ENCODE measurements around the gene JSRP1. TPM values are rescaled to one million over a fixed set of nuclear protein-coding genes. Genes with fewer than 3 reads are reported as not detected.

Gene JSRP1
- total and polyA plus RNA-seq, 2 donors, result 0.90 to 1.3 TPM

- Histone ChIP-seq H3K36me3 (ENCODE audit: control insufficient read depth in 2 of 2, insufficient read depth in 2 of 2, low read length in 1 of 2) (peaks cover 60 to 74% of the 10 kb centered on the region in 2 donors), H3K9me3 (ENCODE audit: control insufficient read depth in 2 of 2, insufficient read depth in 1 of 2, low read length in 1 of 2) (no peaks in the 10 kb centered on the region), H3K4me1 (ENCODE audit: control insufficient read depth in 2 of 2, insufficient read depth in 2 of 2, low read length in 2 of 2) (peaks cover 8 to 17% of the 10 kb centered on the region in 2 donors), H3K27ac (ENCODE audit: low read depth in 1 of 2, low read length in 1 of 2) (no peak overlapping the region), H3K27me3 (ENCODE audit: control insufficient read depth in 2 of 2, insufficient read depth in 1 of 2, low read length in 1 of 2) (no peaks in the 10 kb centered on the region), H3K4me3 (ENCODE audit: low read length in 2 of 2) (no peak overlapping the region)
- 97% methylated on average over 21 of the region's 21 CpGs for WGBS
- no peak for DNase-seq (ENCODE audit: low read depth in 6 of 9, low spot score in 9 of 9)
Measured at GRCh38 chr19:2231621-2232221, 24.5 kb downstream of the JSRP1 start.

- no peak for DNase-seq (ENCODE audit: low read depth in 6 of 9, low spot score in 9 of 9)
- Histone ChIP-seq H3K36me3 (ENCODE audit: control insufficient read depth in 2 of 2, insufficient read depth in 2 of 2, low read length in 1 of 2) (peaks cover 65 to 82% of the 10 kb centered on the region in 2 donors), H3K27ac (ENCODE audit: low read depth in 1 of 2, low read length in 1 of 2) (no peak overlapping the region), H3K4me1 (ENCODE audit: control insufficient read depth in 2 of 2, insufficient read depth in 2 of 2, low read length in 2 of 2) (peaks cover 8 to 15% of the 10 kb centered on the region in 2 donors), H3K27me3 (ENCODE audit: control insufficient read depth in 2 of 2, insufficient read depth in 1 of 2, low read length in 1 of 2) (no peaks in the 10 kb centered on the region), H3K4me3 (ENCODE audit: low read length in 2 of 2) (no peak overlapping the region), H3K9me3 (ENCODE audit: control insufficient read depth in 2 of 2, insufficient read depth in 1 of 2, low read length in 1 of 2) (no peaks in the 10 kb centered on the region)
- WGBS, result 97% methylated on average over 12 of the region's 12 CpGs
Measured at GRCh38 chr19:2230807-2231533, 25.2 kb downstream of the JSRP1 start.

GRCh38 chr19:2230033-2230531 is 26.1 kb downstream of the JSRP1 start:
- peaks cover 74 to 91% of the 10 kb centered on the region in 2 donors for H3K36me3 ChIP-seq (ENCODE audit: control insufficient read depth in 2 of 2, insufficient read depth in 2 of 2, low read length in 1 of 2)
- H3K27me3 ChIP-seq (ENCODE audit: control insufficient read depth in 2 of 2, insufficient read depth in 1 of 2, low read length in 1 of 2), result no peaks in the 10 kb centered on the region
- H3K4me3 ChIP-seq (ENCODE audit: low read length in 2 of 2), result no peak overlapping the region
- WGBS, result 97% methylated on average over 43 of the region's 43 CpGs
- H3K27ac ChIP-seq (ENCODE audit: low read depth in 1 of 2, low read length in 1 of 2), result no peak overlapping the region
- no peak for DNase-seq (ENCODE audit: low read depth in 6 of 9, low spot score in 9 of 9)
- no peaks in the 10 kb centered on the region for H3K9me3 ChIP-seq (ENCODE audit: control insufficient read depth in 2 of 2, insufficient read depth in 1 of 2, low read length in 1 of 2)
- H3K4me1 ChIP-seq (ENCODE audit: control insufficient read depth in 2 of 2, insufficient read depth in 2 of 2, low read length in 2 of 2), result peaks cover 4 to 11% of the 10 kb centered on the region in 2 donors

DNA sequence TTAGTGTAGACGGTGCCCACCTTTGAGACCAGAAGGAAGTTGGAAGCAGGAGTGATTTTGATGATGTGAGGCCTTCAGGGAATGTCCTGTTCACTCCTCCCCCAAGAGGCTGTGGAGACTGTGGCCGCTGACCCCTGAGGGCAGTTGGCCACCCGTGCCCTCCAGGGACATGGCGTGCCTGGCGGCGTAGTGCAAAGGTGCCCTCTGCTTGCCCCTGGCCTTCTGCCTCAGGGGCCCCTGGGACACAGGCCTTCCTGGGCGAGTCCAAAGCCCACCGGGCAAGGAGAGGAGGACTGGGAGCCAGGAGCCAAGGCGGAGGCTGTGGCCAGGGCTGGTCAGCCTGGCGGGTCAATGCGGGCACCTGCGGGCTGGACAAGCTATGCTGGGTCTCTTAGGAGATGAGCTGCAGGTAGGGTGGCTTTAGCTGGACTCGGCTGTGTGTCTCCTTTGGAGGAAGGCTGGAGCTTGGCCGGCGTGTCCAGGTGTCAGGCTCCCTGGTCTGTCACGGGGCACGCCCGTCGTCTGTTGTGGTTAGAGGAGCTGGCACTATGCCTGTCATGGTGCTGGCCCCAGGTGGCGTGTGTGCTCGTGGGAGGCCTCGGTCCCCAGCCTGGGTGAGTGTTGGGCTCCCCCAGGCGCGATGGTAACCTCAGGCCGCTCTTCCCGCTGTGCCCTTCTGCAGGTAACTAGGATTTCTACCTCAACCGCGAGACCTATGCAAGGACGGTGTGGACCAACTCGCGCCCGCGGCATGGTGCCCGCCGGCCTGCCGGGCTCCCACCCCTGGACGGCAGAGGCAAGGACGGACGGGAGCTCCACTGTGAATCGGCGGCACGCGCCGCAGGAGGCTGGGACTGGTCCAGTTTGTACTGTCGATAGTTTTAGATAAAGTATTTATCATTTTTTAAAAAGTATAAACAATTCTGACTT is 26.8 kb downstream of the JSRP1 start:
- DNase-seq (ENCODE audit: low read depth in 6 of 9, low spot score in 9 of 9), result no peak
- H3K27me3 ChIP-seq (ENCODE audit: control insufficient read depth in 2 of 2, insufficient read depth in 1 of 2, low read length in 1 of 2), result no peaks in the 10 kb centered on the region
- no peak overlapping the region for H3K27ac ChIP-seq (ENCODE audit: low read depth in 1 of 2, low read length in 1 of 2)
- H3K36me3 ChIP-seq (ENCODE audit: control insufficient read depth in 2 of 2, insufficient read depth in 2 of 2, low read length in 1 of 2), result peaks cover 81 to 98% of the 10 kb centered on the region in 2 donors
- peaks cover 0 to 4% of the 10 kb centered on the region in 2 donors for H3K4me1 ChIP-seq (ENCODE audit: control insufficient read depth in 2 of 2, insufficient read depth in 2 of 2, low read length in 2 of 2)
- H3K9me3 ChIP-seq (ENCODE audit: control insufficient read depth in 2 of 2, insufficient read depth in 1 of 2, low read length in 1 of 2), result no peaks in the 10 kb centered on the region
- WGBS, result 96% methylated on average over 45 of the region's 45 CpGs
- H3K4me3 ChIP-seq (ENCODE audit: low read length in 2 of 2), result no peak overlapping the region

DNA sequence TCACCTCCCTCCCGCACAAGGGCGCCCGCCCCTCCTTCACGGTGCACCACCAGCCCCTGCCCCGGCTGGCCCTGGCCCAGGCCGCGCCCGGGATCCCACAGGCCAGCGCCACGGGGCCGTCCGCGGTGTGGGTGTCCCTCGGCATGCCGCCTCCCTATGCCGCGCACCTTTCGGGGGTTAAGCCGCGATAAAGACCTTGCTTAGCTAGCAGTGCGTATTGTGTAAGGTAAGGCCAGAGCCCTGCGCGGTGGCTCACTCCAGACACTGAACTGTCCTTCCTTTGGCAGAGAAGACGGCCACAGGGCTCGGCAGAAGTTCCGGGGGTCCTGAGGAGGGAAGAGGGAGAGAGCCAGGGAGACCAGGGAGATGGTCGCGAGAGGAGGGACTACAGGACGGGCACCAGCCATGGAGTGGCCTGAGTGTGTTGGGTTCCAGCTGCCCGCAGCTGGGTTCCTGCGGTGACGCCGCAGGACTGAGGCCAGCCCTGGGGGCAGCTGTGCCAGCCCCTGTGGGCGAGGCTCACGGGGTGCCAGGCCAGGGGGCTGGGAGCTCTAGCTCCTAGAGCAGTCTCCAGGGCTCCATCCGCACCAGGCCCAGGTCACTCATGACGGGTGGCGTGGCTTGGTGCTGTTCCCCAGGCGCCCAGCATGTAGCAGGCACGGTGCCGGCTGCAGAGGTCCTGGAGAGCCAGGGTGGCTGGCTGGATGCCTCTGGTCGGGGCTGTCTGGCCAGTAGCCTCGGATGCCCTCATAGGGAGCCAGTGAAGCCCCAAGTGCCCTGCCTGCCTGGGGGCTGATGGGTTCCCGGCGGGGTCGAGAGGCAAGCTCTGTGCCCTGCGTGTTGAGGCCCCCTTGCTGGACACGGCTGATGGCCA is 27.8 kb downstream of the JSRP1 start:
- Histone ChIP-seq H3K4me3 (ENCODE audit: low read length in 2 of 2) (no peak overlapping the region), H3K27ac (ENCODE audit: low read depth in 1 of 2, low read length in 1 of 2) (no peak overlapping the region), H3K4me1 (ENCODE audit: control insufficient read depth in 2 of 2, insufficient read depth in 2 of 2, low read length in 2 of 2) (no peaks in the 10 kb centered on the region)

DNA sequence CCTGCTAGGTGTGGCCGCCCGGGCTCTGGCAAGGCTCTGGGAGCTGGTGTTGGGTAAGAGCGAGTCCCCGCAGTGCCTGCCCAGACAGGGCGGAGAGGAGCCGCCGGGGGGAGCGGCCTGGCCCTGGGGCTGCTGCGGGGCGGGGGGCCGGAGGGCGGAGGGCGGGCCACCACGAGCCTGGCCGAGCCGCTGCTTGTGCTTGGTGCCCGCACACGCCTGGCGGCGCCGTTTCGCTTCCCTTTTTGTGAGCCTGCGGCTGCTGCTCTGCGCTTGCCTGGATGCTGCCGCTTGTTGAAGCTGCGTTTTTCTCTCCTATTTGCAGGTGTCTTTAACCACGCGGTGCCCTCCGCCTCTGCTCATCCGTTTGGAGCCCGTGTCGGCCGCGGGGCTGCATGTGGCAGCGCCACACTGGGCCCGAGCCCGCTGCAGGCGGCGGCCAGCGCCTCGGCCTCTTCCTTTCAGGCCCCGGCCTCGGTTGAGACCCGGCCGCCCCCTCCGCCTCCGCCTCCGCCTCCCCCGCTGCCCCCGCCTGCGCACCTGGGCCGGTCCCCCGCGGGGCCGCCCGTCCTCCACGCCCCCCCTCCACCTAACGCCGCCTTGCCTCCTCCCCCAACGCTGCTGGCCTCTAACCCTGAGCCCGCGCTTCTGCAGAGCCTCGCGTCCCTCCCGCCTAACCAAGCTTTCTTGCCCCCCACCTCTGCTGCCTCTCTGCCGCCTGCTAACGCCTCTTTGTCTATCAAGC is 28.6 kb downstream of the JSRP1 start:
- DNase-seq (ENCODE audit: low read depth in 6 of 9, low spot score in 9 of 9), result no peak
- no peaks in the 10 kb centered on the region for H3K27me3 ChIP-seq (ENCODE audit: control insufficient read depth in 2 of 2, insufficient read depth in 1 of 2, low read length in 1 of 2)
- H3K36me3 ChIP-seq (ENCODE audit: control insufficient read depth in 2 of 2, insufficient read depth in 2 of 2, low read length in 1 of 2), result peaks cover 81 to 99% of the 10 kb centered on the region in 2 donors
- no peaks in the 10 kb centered on the region for H3K4me1 ChIP-seq (ENCODE audit: control insufficient read depth in 2 of 2, insufficient read depth in 2 of 2, low read length in 2 of 2)
- no peak overlapping the region for H3K4me3 ChIP-seq (ENCODE audit: low read length in 2 of 2)
- no peaks in the 10 kb centered on the region for H3K9me3 ChIP-seq (ENCODE audit: control insufficient read depth in 2 of 2, insufficient read depth in 1 of 2, low read length in 1 of 2)
- H3K27ac ChIP-seq (ENCODE audit: low read depth in 1 of 2, low read length in 1 of 2), result no peak overlapping the region
- WGBS, result 95% methylated on average over 67 of the region's 67 CpGs

More for the DNA sequence above, 27.8 kb downstream of the JSRP1 start:
- no peak for DNase-seq (ENCODE audit: low read depth in 6 of 9, low spot score in 9 of 9)
- H3K9me3 ChIP-seq (ENCODE audit: control insufficient read depth in 2 of 2, insufficient read depth in 1 of 2, low read length in 1 of 2), result no peaks in the 10 kb centered on the region
- H3K36me3 ChIP-seq (ENCODE audit: control insufficient read depth in 2 of 2, insufficient read depth in 2 of 2, low read length in 1 of 2), result peaks cover 82 to 99% of the 10 kb centered on the region in 2 donors
- H3K27me3 ChIP-seq (ENCODE audit: control insufficient read depth in 2 of 2, insufficient read depth in 1 of 2, low read length in 1 of 2), result no peaks in the 10 kb centered on the region
- WGBS, result 97% methylated on average over 48 of the region's 48 CpGs

DNA sequence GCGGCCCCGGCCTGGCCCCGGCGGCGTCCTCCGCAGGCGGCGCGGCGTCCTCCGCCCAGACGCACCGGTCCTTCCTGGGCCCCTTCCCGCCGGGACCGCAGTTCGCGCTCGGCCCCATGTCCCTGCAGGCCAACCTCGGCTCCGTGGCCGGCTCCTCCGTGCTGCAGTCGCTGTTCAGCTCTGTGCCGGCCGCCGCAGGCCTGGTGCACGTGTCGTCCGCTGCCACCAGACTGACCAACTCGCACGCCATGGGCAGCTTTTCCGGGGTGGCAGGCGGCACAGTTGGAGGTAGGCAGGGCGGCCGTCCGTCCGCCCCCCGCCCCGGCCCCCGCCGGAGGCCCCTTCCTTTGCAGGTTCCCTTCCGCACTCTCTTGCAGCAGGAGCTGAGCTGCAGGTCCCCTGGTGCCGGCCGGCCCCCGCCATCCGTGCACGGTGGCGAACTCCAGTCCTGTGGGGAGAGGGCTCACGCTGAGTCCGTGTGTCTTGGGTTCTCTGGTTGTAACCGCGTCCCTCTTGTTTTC is 29.3 kb downstream of the JSRP1 start:
- peaks cover 80 to 99% of the 10 kb centered on the region in 2 donors for H3K36me3 ChIP-seq (ENCODE audit: control insufficient read depth in 2 of 2, insufficient read depth in 2 of 2, low read length in 1 of 2)
- WGBS, result 98% methylated on average over 53 of the region's 53 CpGs
- no peak overlapping the region for H3K4me3 ChIP-seq (ENCODE audit: low read length in 2 of 2)
- no peak for DNase-seq (ENCODE audit: low read depth in 6 of 9, low spot score in 9 of 9)
- H3K9me3 ChIP-seq (ENCODE audit: control insufficient read depth in 2 of 2, insufficient read depth in 1 of 2, low read length in 1 of 2), result no peaks in the 10 kb centered on the region
- no peak overlapping the region for H3K27ac ChIP-seq (ENCODE audit: low read depth in 1 of 2, low read length in 1 of 2)
- no peaks in the 10 kb centered on the region for H3K27me3 ChIP-seq (ENCODE audit: control insufficient read depth in 2 of 2, insufficient read depth in 1 of 2, low read length in 1 of 2)
- no peaks in the 10 kb centered on the region for H3K4me1 ChIP-seq (ENCODE audit: control insufficient read depth in 2 of 2, insufficient read depth in 2 of 2, low read length in 2 of 2)

Data from thymus (tissue), 11 donors.